ENCODE results near the gene DYNC1LI1. TPM values are rescaled to one million over a fixed set of nuclear protein-coding genes. Genes with fewer than 3 reads are reported as not detected.

The DYNC1LI1 gene
- total RNA-seq, 1 experiment from 2014 or later: 29.8 TPM

- Mint-ChIP-seq H3K36me3 (ENCODE audit: insufficient read depth, unreplicated experiment) (peaks cover 22% of the 10 kb centered on the region), H3K27me3 (ENCODE audit: unreplicated experiment) (no peaks in the 10 kb centered on the region), H3K9me3 (ENCODE audit: low read depth, unreplicated experiment) (no peaks in the 10 kb centered on the region), H3K27ac (ENCODE audit: unreplicated experiment) (no peak overlapping the region), H3K4me1 (ENCODE audit: low read depth, unreplicated experiment) (peaks cover 10% of the 10 kb centered on the region), H3K4me3 (ENCODE audit: low read depth, unreplicated experiment) (no peak overlapping the region)
- TF ChIP-seq CTCF (IDR thresholded peaks at IDR 0.05; ENCODE audit: unreplicated experiment): no peak
- intact Hi-C loops (cut with micrococcal nuclease; ENCODE audit: unreplicated experiment): loop anchor here (10.0 kb wide), 1 partner anchor 319 kb away; no protein-coding TSS in a partner anchor
- DNase-seq: no peak
- CTCF ChIA-PET: interaction anchor here (0.7 kb wide), 1 partner anchor 316 kb away, joined by 5 read pairs; no protein-coding TSS in a partner anchor
- no TSS peak for BruUV-seq (replicated peaks)
Measured at GRCh38 chr3:32493437-32494414, 76.9 kb downstream of the DYNC1LI1 start.

GRCh38 chr3:32492684-32493436, 77.8 kb downstream of the DYNC1LI1 start:
- DNase-seq: no peak
- no peaks in the 10 kb centered on the region for H3K9me3 Mint-ChIP-seq (ENCODE audit: low read depth, unreplicated experiment)
- no peak overlapping the region for H3K27ac Mint-ChIP-seq (ENCODE audit: unreplicated experiment)
- CTCF ChIA-PET: interaction anchor here (0.7 kb wide), 1 partner anchor 316 kb away, joined by 5 read pairs; no protein-coding TSS in a partner anchor
- H3K4me1 Mint-ChIP-seq (ENCODE audit: low read depth, unreplicated experiment): peaks cover 10% of the 10 kb centered on the region
- no TSS peak for BruUV-seq (replicated peaks)
- intact Hi-C loops (cut with micrococcal nuclease; ENCODE audit: unreplicated experiment): loop anchor here (10.0 kb wide), 1 partner anchor 318 kb away; no protein-coding TSS in a partner anchor
- H3K27me3 Mint-ChIP-seq (ENCODE audit: unreplicated experiment): no peaks in the 10 kb centered on the region
- no peak overlapping the region for H3K4me3 Mint-ChIP-seq (ENCODE audit: low read depth, unreplicated experiment)
- no peak for TF ChIP-seq CTCF (IDR thresholded peaks at IDR 0.05; ENCODE audit: unreplicated experiment)
- peaks cover 29% of the 10 kb centered on the region for H3K36me3 Mint-ChIP-seq (ENCODE audit: insufficient read depth, unreplicated experiment)

GRCh38 chr3:32488474-32489008, 82.1 kb downstream of the DYNC1LI1 start:
- no peak for DNase-seq
- no TSS peak for BruUV-seq (replicated peaks)
- Mint-ChIP-seq H3K4me3 (ENCODE audit: low read depth, unreplicated experiment) (no peak overlapping the region), H3K4me1 (ENCODE audit: low read depth, unreplicated experiment) (no peaks in the 10 kb centered on the region), H3K9me3 (ENCODE audit: low read depth, unreplicated experiment) (no peaks in the 10 kb centered on the region), H3K36me3 (ENCODE audit: insufficient read depth, unreplicated experiment) (peaks cover 52% of the 10 kb centered on the region), H3K27ac (ENCODE audit: unreplicated experiment) (no peak overlapping the region), H3K27me3 (ENCODE audit: unreplicated experiment) (no peaks in the 10 kb centered on the region)
- CTCF ChIA-PET: no interaction called here
- no peak for TF ChIP-seq CTCF (IDR thresholded peaks at IDR 0.05; ENCODE audit: unreplicated experiment)
- intact Hi-C loops (cut with micrococcal nuclease; ENCODE audit: unreplicated experiment): no loop called here

GRCh38 chr3:32487781-32488473, 82.7 kb downstream of the DYNC1LI1 start:
- no TSS peak for BruUV-seq (replicated peaks)
- no peak overlapping the region for H3K27ac Mint-ChIP-seq (ENCODE audit: unreplicated experiment)
- no peak overlapping the region for H3K4me3 Mint-ChIP-seq (ENCODE audit: low read depth, unreplicated experiment)
- CTCF ChIA-PET: no interaction called here
- H3K9me3 Mint-ChIP-seq (ENCODE audit: low read depth, unreplicated experiment): no peaks in the 10 kb centered on the region
- H3K36me3 Mint-ChIP-seq (ENCODE audit: insufficient read depth, unreplicated experiment): peaks cover 52% of the 10 kb centered on the region
- intact Hi-C loops (cut with micrococcal nuclease; ENCODE audit: unreplicated experiment): no loop called here
- no peak for TF ChIP-seq CTCF (IDR thresholded peaks at IDR 0.05; ENCODE audit: unreplicated experiment)
- H3K27me3 Mint-ChIP-seq (ENCODE audit: unreplicated experiment): no peaks in the 10 kb centered on the region
- no peak for DNase-seq
- no peaks in the 10 kb centered on the region for H3K4me1 Mint-ChIP-seq (ENCODE audit: low read depth, unreplicated experiment)
